Endothelial cell (in vitro differentiated cells): ENCODE data around the gene AQP5. TPM values are rescaled to one million over a fixed set of nuclear protein-coding genes. Genes with fewer than 3 reads are reported as not detected.

Experiments
- DNase-seq: peaks from one replicate; pipeline ENCODE4 v3.0.0; 2021; ENCODE audit warnings: low spot score
- H3K27ac Mint-ChIP-seq: one replicate; pipeline ENCODE4 v1.8.0; 2021; ENCODE audit warnings: mixed read lengths, inconsistent platforms; ENCODE audit not compliant: unreplicated experiment
- H3K27me3 Mint-ChIP-seq: one replicate; pipeline ENCODE4 v1.8.0; 2021; ENCODE audit warnings: mild to moderate bottlenecking, moderate library complexity, mixed read lengths, inconsistent platforms; ENCODE audit not compliant: unreplicated experiment
- H3K36me3 Mint-ChIP-seq: one replicate; pipeline ENCODE4 v1.8.0; 2021; ENCODE audit warnings: mild to moderate bottlenecking, low read depth, mixed read lengths, inconsistent platforms; ENCODE audit not compliant: unreplicated experiment
- H3K4me1 Mint-ChIP-seq: one replicate; pipeline ENCODE4 v1.8.0; 2021; ENCODE audit warnings: mild to moderate bottlenecking, mixed read lengths, inconsistent platforms; ENCODE audit not compliant: unreplicated experiment
- H3K4me3 Mint-ChIP-seq: one replicate; pipeline ENCODE4 v1.8.0; 2021; ENCODE audit warnings: mild to moderate bottlenecking, mixed read lengths, inconsistent platforms; ENCODE audit not compliant: unreplicated experiment
- H3K9me3 Mint-ChIP-seq: one replicate; pipeline ENCODE4 v1.8.0; 2021; ENCODE audit warnings: mixed read lengths, inconsistent platforms; ENCODE audit not compliant: unreplicated experiment
- long read RNA-seq: library from polyadenylated mRNA; unstranded; transcript quantifications from one replicate; pipeline ENCODE4 v2.0.0, GENCODE V29; 2020; ENCODE audit not compliant: unreplicated experiment
- total RNA-seq: library from RNA; stranded (reverse); fragmentation: NEBNext Ultra II Directional; extraction: Animal tissue kit (Norgen Biotek cat#: 25700); gene quantifications from one replicate; pipeline ENCODE4 v1.2.1, GENCODE V29; 2021; ENCODE audit not compliant: unreplicated experiment
- TF ChIP-seq, protein P1 (sequence below): fragments of 200-600 bp; sonication (generic); IDR thresholded peaks from one replicate; pipeline ENCODE4 v1.5.0; 2021; ENCODE audit warnings: antibody characterized with exemption; ENCODE audit not compliant: unreplicated experiment

The AQP5 gene
- total RNA-seq: 0.26 TPM
- long read RNA-seq: 0 reads

DNA sequence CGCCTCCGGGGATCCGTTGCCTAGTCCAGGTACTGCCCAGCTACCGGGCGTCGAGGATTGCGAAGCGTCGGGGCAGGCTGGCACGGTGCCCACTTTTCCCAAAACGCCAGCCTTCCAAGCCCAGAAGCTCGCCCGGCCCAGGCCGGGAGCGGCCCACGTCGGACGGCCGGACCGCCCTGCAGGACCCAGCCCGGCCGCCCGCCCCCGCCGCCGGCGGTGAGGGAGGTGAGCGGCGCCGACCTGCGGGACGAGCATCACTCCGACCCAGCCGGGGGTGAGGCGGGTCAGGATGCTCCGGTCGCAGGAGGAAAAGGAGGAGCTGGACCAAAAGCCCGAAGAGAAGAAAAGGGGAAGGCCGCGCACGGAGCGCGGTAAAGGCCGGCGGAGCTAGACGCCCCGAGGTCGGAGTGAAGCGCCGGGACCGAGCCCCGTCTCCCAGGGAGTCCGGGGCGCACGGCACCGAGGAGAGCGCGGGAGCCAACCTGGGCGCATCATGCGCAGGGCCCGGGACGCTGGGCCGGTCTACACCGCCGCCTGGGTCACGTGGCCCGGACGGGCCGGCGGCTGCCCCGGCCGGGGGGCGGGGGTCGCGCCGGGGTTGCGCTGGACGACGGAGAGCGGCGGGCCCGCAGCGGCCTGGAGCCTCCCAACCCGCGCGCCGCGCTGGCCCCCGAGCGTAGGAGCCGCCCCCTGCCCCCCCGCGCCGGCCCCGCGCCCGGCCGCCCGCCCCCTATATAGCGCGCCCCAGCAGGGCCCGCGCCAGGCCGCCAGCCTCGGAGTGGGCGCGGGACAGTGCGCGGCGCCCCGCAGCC is at the start of gene AQP5:
AQP5 (plus strand) TSS at position 762 of the 812 bp plus-strand sequence. CDS start 146 bp downstream, outside the sequence.
- no peak for DNase-seq
- Mint-ChIP-seq H3K4me3 (peak within 1 kb of the TSS; percentile 82), H3K4me1 (peaks cover 19% of the 10 kb centered on the region), H3K27me3 (peaks cover 27% of the 10 kb centered on the region), H3K9me3 (no peaks in the 10 kb centered on the region), H3K27ac (peak within 1 kb of the TSS; percentile 50), H3K36me3 (peaks cover 7% of the 10 kb centered on the region)
- TF ChIP-seq, protein P1, sequence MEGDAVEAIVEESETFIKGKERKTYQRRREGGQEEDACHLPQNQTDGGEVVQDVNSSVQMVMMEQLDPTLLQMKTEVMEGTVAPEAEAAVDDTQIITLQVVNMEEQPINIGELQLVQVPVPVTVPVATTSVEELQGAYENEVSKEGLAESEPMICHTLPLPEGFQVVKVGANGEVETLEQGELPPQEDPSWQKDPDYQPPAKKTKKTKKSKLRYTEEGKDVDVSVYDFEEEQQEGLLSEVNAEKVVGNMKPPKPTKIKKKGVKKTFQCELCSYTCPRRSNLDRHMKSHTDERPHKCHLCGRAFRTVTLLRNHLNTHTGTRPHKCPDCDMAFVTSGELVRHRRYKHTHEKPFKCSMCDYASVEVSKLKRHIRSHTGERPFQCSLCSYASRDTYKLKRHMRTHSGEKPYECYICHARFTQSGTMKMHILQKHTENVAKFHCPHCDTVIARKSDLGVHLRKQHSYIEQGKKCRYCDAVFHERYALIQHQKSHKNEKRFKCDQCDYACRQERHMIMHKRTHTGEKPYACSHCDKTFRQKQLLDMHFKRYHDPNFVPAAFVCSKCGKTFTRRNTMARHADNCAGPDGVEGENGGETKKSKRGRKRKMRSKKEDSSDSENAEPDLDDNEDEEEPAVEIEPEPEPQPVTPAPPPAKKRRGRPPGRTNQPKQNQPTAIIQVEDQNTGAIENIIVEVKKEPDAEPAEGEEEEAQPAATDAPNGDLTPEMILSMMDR: no peak

DNA sequence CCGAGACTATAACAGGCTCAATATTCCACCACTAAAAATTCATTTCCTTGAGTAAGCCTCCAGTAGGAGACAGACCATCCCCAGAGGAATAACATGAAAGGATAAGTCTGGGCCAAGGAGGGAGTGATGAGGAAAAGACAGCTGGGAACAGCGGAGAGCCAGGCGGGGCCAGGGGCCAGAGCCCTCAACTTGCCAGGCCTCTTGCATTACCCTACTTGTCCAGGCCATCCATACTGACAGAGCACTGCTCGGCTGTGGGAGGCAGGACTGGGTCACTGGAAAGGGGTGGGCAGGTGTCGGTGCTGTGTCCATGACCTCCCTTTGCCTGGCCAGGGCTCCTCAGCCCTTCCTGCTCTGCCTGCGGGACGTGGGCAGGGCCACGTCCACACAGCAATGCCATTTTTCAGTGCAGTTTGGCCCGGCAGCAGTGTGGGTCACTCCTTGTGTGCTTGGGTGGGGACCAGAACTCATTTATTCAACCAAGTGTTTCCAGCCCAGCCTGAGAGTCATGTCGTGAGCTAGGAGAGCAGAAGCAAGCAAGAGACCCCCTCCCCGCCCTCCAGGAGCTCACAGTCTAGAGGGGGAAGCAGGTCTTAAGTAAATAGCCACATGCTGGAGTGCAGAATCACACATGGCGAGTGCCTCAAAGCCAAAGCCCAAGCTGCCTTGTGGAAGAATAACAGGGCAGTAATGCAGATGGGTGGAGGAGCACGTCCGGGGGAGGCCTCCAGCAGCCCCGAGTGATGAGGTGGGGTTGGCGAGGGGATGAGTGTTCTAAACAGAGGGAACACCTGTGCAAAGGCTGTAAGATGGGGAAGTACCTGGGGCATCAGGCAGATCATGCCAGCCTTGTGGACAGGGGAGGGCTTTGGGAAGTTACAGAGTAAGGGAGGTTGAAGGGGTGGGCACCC is 49.1 kb upstream of the AQP5 start:
- DNase-seq: no peak
- Mint-ChIP-seq H3K27me3 (peaks cover 7% of the 10 kb centered on the region), H3K9me3 (no peaks in the 10 kb centered on the region), H3K4me1 (no peaks in the 10 kb centered on the region), H3K27ac (no peak overlapping the region), H3K36me3 (no peaks in the 10 kb centered on the region), H3K4me3 (no peak overlapping the region)
- TF ChIP-seq, protein P1: no peak

DNA sequence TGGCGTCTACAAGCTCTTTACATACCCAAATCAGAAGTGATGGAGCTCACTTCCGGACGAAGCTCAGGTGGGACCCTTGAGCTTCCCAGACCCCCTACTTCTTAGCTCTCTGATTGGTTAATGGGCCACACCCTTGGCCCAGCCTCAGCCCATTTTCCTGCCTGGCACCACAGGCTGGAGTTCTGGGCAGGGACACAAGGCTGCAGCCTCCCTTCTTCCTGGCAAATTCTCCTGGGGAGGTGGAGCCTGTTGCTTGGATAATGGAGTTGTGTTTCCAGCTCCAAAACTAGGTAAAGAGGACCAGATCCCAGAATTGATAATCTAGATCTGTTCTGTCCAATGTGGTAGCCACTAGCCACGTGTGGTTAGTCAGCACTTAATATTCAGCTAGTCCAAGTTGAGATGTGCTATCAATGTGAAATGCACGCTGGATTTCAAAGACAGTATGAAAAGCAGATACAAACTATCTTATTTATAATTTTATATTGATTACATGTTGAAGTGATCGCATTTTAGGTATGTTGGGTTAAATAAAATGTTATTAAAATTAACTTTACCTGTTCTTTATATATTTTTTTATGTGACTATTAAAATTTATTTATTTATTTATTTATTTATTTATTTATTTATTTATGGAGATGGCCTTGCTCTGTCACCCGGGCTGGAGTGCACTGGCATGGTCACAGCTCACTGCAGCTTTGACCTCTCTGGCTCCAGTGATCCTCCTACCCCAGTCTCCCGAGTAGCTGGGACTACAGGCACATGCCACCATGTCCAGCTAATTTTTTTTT is 45.3 kb upstream of the AQP5 start:
- Mint-ChIP-seq H3K4me1 (no peaks in the 10 kb centered on the region), H3K36me3 (no peaks in the 10 kb centered on the region), H3K27me3 (peaks cover 3% of the 10 kb centered on the region), H3K27ac (no peak overlapping the region), H3K4me3 (no peak overlapping the region), H3K9me3 (no peaks in the 10 kb centered on the region)
- DNase-seq: no peak
- TF ChIP-seq, protein P1: no peak

DNA sequence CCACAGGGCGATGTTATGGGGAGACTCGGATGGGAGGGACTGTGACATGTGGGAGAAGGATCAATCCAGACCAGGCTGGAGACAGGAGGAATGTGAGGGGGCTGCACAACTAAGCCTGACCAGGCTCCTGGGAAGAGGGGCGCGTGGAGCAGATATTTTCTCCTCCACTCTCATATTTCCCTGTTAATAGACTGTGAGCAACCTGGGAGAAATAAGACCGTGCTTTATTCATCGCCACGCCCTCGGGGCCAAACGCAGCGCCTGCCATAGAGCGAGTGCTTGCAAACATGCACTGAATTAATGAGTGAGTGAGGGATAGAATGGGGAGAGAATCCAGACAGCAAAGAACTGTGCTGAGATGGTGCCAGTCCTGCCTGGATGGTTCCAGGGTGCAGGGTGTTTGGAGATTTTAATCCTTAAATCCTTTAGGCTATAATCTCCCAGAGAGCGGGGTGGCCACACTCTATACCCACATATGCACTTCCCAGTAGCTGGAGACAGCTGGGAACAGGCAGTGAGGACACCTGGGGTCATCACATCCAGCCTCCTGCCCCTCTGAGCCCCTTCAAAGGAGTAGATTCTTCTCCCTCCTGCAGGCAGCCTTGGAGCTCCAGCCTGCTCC is 44.4 kb upstream of the AQP5 start:
- no peaks in the 10 kb centered on the region for H3K4me1 Mint-ChIP-seq
- no peaks in the 10 kb centered on the region for H3K9me3 Mint-ChIP-seq
- H3K27me3 Mint-ChIP-seq: peaks cover 1% of the 10 kb centered on the region
- H3K4me3 Mint-ChIP-seq: no peak overlapping the region
- TF ChIP-seq, protein P1: no peak
- H3K36me3 Mint-ChIP-seq: no peaks in the 10 kb centered on the region
- no peak for DNase-seq
- H3K27ac Mint-ChIP-seq: no peak overlapping the region
